HG03460 (cell line): Measurements from ENCODE around the gene KCNA3.
A peak's percentile ranks its signal among the peaks of the same experiment; 100 is the strongest.

ENCODE experiments used
- ATAC-seq: cut with Tn5 transposase; IDR thresholded peaks from one replicate; pipeline ENCODE4 v1.9.1; 2021; ENCODE audit not compliant: unreplicated experiment

The KCNA3 gene

GRCh38 chr1:110643879-110644472 lies 30.8 kb downstream of the KCNA3 start:
- ATAC-seq, result no peak

GRCh38 chr1:110639724-110640386 lies 34.9 kb downstream of the KCNA3 start:
- no peak for ATAC-seq

GRCh38 chr1:110638556-110638955 lies 36.2 kb downstream of the KCNA3 start:
- no peak for ATAC-seq

GRCh38 chr1:110638058-110638457 lies 36.7 kb downstream of the KCNA3 start:
- no peak for ATAC-seq

GRCh38 chr1:110637475-110637874 lies 37.3 kb downstream of the KCNA3 start:
- no peak for ATAC-seq

GRCh38 chr1:110636149-110636935 lies 38.4 kb downstream of the KCNA3 start:
- ATAC-seq, result no peak

GRCh38 chr1:110635434-110635833 lies 39.3 kb downstream of the KCNA3 start:
- no peak for ATAC-seq

- peak; percentile 66 for ATAC-seq
These were observed 40.1 kb downstream of the KCNA3 start for GRCh38 chr1:110634455-110635311.

- ATAC-seq, result no peak
These were observed 40.7 kb downstream of the KCNA3 start for GRCh38 chr1:110634086-110634454.

- ATAC-seq, result no peak
These were observed 41.1 kb downstream of the KCNA3 start for GRCh38 chr1:110633646-110634030.

- ATAC-seq, result no peak
These were observed 42.7 kb downstream of the KCNA3 start for GRCh38 chr1:110631836-110632620.

GRCh38 chr1:110630839-110631663 lies 43.7 kb downstream of the KCNA3 start:
- peak; percentile 56 for ATAC-seq

GRCh38 chr1:110628323-110629105 lies 46.2 kb downstream of the KCNA3 start:
- no peak for ATAC-seq

- no peak for ATAC-seq
These were observed 47.0 kb downstream of the KCNA3 start for GRCh38 chr1:110627764-110628163.

- ATAC-seq, result no peak
These were observed 47.9 kb downstream of the KCNA3 start for GRCh38 chr1:110626889-110627288.
